K562 (cell line): ENCODE data around the gene CD34. TPM values are rescaled to one million over a fixed set of nuclear protein-coding genes. Genes with fewer than 3 reads are reported as not detected.

Experiments
- ATAC-seq: fragments of 200-7000 bp; cut with Tn5 transposase; 3 replicates; pipeline ENCODE4 v1.9.1; 2020; ENCODE audit warnings: moderate library complexity
- BruUV-seq: library from RNA; stranded (reverse); fragments of 400-500 nt; replicated peaks from 2 replicates; lab custom pipeline; 2021; lab: Mats Ljungman, UMichigan
- CTCF ChIA-PET: fragments of 300-600 bp; formaldehyde crosslinking; extraction: SDS; loops from one replicate; lab custom pipeline; 2021; ENCODE audit warnings: low intra/inter-chr PET ratio; lab: Yijun Ruan, JAX
- POLR2A ChIA-PET: fragments of 300-600, 350-650 bp; sonication (Branson Sonifier 250); formaldehyde crosslinking; extraction: SDS; loops from one replicate; lab custom pipeline; 2021; ENCODE audit warnings: antibody characterized with exemption, inconsistent platforms; lab: Yijun Ruan, JAX
- DNase-seq, 4 experiments: peaks; one replicate each; pipeline versions ENCODE4 v3.0.0 to v3.0.0-alpha.2; 2011 to 2018; ENCODE audit warnings: low spot score in 3 of 4, mixed read lengths in 3 of 4; ENCODE audit errors: extremely low read depth in 1 of 4
- FAIRE-seq: peaks from 2 replicates; lab custom pipeline; 2011; peaks lifted over from hg19 to GRCh38; lab: Jason Lieb, UNC
- H2AFZ ChIP-seq: 2 replicates; pipeline ENCODE4 v1.6.0; 2011; ENCODE audit warnings: low read depth, low read length, control low read depth, inconsistent platforms
- H3K27ac ChIP-seq: fragments of 200-600 bp; 3 replicates; pipeline ENCODE4 v1.8.0; 2011; ENCODE audit warnings: low read depth, mild to moderate bottlenecking, control low read depth, inconsistent platforms, low read length, moderate library complexity, mixed read lengths; ENCODE audit errors: extremely low read depth
- H3K27me3 ChIP-seq, 2 experiments: fragments of 300-600 bp in 1 of 2; 2 replicates in 1 of 2; 3 replicates in 1 of 2; pipeline versions ENCODE4 v1.6.0 to v1.8.0; 2011; ENCODE audit warnings: inconsistent platforms in 2 of 2, low read length in 2 of 2, mild to moderate bottlenecking in 1 of 2, mixed read lengths in 1 of 2, moderate library complexity in 1 of 2; ENCODE audit not compliant: control insufficient read depth in 2 of 2, insufficient read depth in 2 of 2
- H3K36me3 ChIP-seq: fragments of 300-600 bp; 3 replicates; pipeline ENCODE4 v1.8.0; 2011; ENCODE audit warnings: mild to moderate bottlenecking, low read length, inconsistent platforms; ENCODE audit not compliant: control insufficient read depth, insufficient read depth
- H3K4me1 ChIP-seq, 2 experiments: fragments of 200-600 bp in 1 of 2; replicated peaks in 1 of 2; 2 replicates in 1 of 2; 3 replicates in 1 of 2; pipeline versions ENCODE4 v1.5.1 to v1.8.0; 2011; ENCODE audit warnings: inconsistent platforms in 2 of 2, low read length in 2 of 2, mild to moderate bottlenecking in 1 of 2, mixed read lengths in 1 of 2, moderate library complexity in 1 of 2; ENCODE audit not compliant: control insufficient read depth in 2 of 2, insufficient read depth in 2 of 2
- H3K4me2 ChIP-seq: 2 replicates; pipeline ENCODE4 v1.6.1; 2011; ENCODE audit warnings: low read length, control low read depth, inconsistent platforms, mixed read lengths; ENCODE audit not compliant: insufficient read depth
- H3K4me3 ChIP-seq: fragments of 200-600 bp; sonication (generic), shearing (Covaris generic); 2 replicates; pipeline ENCODE4 v1.5.1; 2016; ENCODE audit warnings: control low read depth, inconsistent platforms
- H3K79me2 ChIP-seq: fragments of 200-600 bp; 3 replicates; pipeline ENCODE4 v1.8.0; 2011; ENCODE audit warnings: low read length, inconsistent platforms; ENCODE audit not compliant: control insufficient read depth, insufficient read depth
- H3K9ac ChIP-seq, 2 experiments: 2 replicates each; pipeline versions ENCODE4 v1.6.0 to v1.6.1; 2011; ENCODE audit warnings: low read depth in 2 of 2, low read length in 2 of 2, control low read depth in 1 of 2, inconsistent platforms in 1 of 2, mild to moderate bottlenecking in 1 of 2, mixed read lengths in 1 of 2; ENCODE audit not compliant: insufficient read depth in 1 of 2
- H3K9me1 ChIP-seq: one replicate; pipeline ENCODE4 v1.6.0; 2011; ENCODE audit warnings: inconsistent platforms, mild to moderate bottlenecking, low read length, moderate library complexity; ENCODE audit not compliant: control insufficient read depth, insufficient read depth
- H3K9me3 ChIP-seq: replicated peaks from 2 replicates; pipeline ENCODE4 v1.5.1; 2011; ENCODE audit warnings: low read depth, low read length, inconsistent platforms; ENCODE audit not compliant: control insufficient read depth, insufficient read depth
- H4K20me1 ChIP-seq: replicated peaks from 2 replicates; pipeline ENCODE4 v1.6.1; 2011; ENCODE audit warnings: low read length, inconsistent platforms, mixed read lengths; ENCODE audit not compliant: control insufficient read depth, insufficient read depth
- C11orf30 ChIP-seq: fragments of 450-650 bp; IDR thresholded peaks from 2 replicates; pipeline ENCODE4 v1.6.1; 2016; ENCODE audit warnings: low read depth, mild to moderate bottlenecking
- CEBPB ChIP-seq: fragments of 450-650 bp; IDR thresholded peaks from 2 replicates; pipeline ENCODE4 v1.6.1; 2016; ENCODE audit warnings: missing genetic modification characterization, missing compliant biosample characterization
- ERF ChIP-seq: fragments of 450-650 bp; formaldehyde crosslinking; IDR thresholded peaks from 2 replicates; pipeline ENCODE4 v1.4.0; 2020; ENCODE audit warnings: mild to moderate bottlenecking, mixed read lengths
- MYC ChIP-seq, 2 experiments: fragments of 250-450 bp in 1 of 2; sonication (Bioruptor Pico) in 1 of 2; IDR thresholded peaks; 2 replicates each; pipeline versions ENCODE4 v1.5.1 to v1.6.1; 2012 to 2021; ENCODE audit warnings: low read depth in 2 of 2, borderline replicate concordance in 1 of 2, improper control_type of control experiment in 1 of 2, low read length in 1 of 2, mild to moderate bottlenecking in 1 of 2, moderate library complexity in 1 of 2
- PCBP2 ChIP-seq: fragments of 200-400 bp; formaldehyde crosslinking; IDR thresholded peaks from 2 replicates; pipeline ENCODE4 v1.6.1; 2018; ENCODE audit warnings: low read length, low read depth, mild to moderate bottlenecking, moderate library complexity; ENCODE audit not compliant: poor library complexity, severe bottlenecking
- SMAD4 ChIP-seq: fragments of 250-450 bp; sonication (Bioruptor Pico); conservative IDR thresholded peaks from 2 replicates; pipeline ENCODE4 v1.8.0; 2021; ENCODE audit warnings: inconsistent platforms, mild to moderate bottlenecking, moderate library complexity
- SMARCC2 ChIP-seq: fragments of 450-650 bp; IDR thresholded peaks from 2 replicates; pipeline ENCODE4 v1.6.1; 2017; ENCODE audit warnings: antibody characterized with exemption, moderate library complexity, mild to moderate bottlenecking, low read depth
- STAT5A ChIP-seq: IDR thresholded peaks from 2 replicates; pipeline ENCODE4 v1.6.1; 2012; ENCODE audit warnings: low read length, inconsistent platforms, borderline replicate concordance
- ZNF124 ChIP-seq: sonication (generic); formaldehyde crosslinking; IDR thresholded peaks from 2 replicates; pipeline ENCODE4 v1.8.1; 2022; ENCODE audit warnings: missing genetic modification reagents
- WGBS: fragments of 100-300 bp; shearing (Covaris generic); methylation state at CpG from one replicate; pipeline ENCODE4 v1.1.6; 2016; ENCODE audit warnings: low coverage, mixed read lengths; ENCODE audit not compliant: insufficient coverage; ENCODE audit errors: missing lambda C conversion rate; 5-methylcytosine and 5-hydroxymethylcytosine counted together
- in situ Hi-C: fragments of 300-500 bp; cut with MboI; formaldehyde crosslinking; loops from 4 replicates; pipeline ENCODE4 v1.15.0; 2018; ENCODE audit warnings: inconsistent platforms, mixed read lengths
- intact Hi-C: fragments of 100-400 bp; cut with micrococcal nuclease; formaldehyde crosslinking; loops from 2 replicates; pipeline ENCODE4 v1.14.2; 2022
- polyA plus RNA-seq, 8 experiments: library from polyadenylated mRNA; depleted of rRNA in 4 of 8; stranded (reverse) in 5 of 8; unstranded in 3 of 8; fragments of >200 nt; fragmentation: Nextera tagmentation in 2 of 8; fragmentation: Illumina TruSeq in 1 of 8; extraction: Ambion mirVana in 2 of 8; extraction: Trizol in 1 of 8; gene quantifications; 2 replicates each; pipeline versions ENCODE4 v1.2.1 to v1.2.3, GENCODE V29; 2011 to 2014; ENCODE audit warnings: inconsistent platforms in 1 of 8, missing spikeins in 1 of 8
- total RNA-seq, 7 experiments: library from RNA; depleted of rRNA in 6 of 7; stranded (reverse); fragments of >200 nt in 6 of 7; fragmentation: Illumina TruSeq in 2 of 7; extraction: Trizol in 2 of 7; gene quantifications; 2 replicates each; pipeline versions ENCODE4 v1.2.1 to v1.2.3, GENCODE V29; 2011 to 2021; ENCODE audit warnings: low replicate concordance in 1 of 7
- TF ChIP-seq, protein P1 (sequence below), 3 experiments: IDR thresholded peaks in 2 of 3; conservative IDR thresholded peaks in 1 of 3; 2 replicates each; pipeline ENCODE4 v1.5.1; 2011 to 2012; ENCODE audit warnings: low read length in 3 of 3, mild to moderate bottlenecking in 3 of 3, control low read depth in 2 of 3, improper control_type of control experiment in 1 of 3, inconsistent platforms in 1 of 3, low read depth in 1 of 3, mixed read lengths in 1 of 3, moderate library complexity in 1 of 3; ENCODE audit not compliant: insufficient read depth in 2 of 3
- TF ChIP-seq, protein P2 (sequence below), 2 experiments: fragments of 450-650 bp in 1 of 2; sonication (generic) in 1 of 2; formaldehyde crosslinking in 1 of 2; IDR thresholded peaks in 1 of 2; conservative IDR thresholded peaks in 1 of 2; 2 replicates each; pipeline versions ENCODE4 v1.6.1 to v1.8.1; 2016 to 2023; ENCODE audit warnings: mild to moderate bottlenecking in 2 of 2, moderate library complexity in 2 of 2, inconsistent platforms in 1 of 2, missing genetic modification reagents in 1 of 2

CD34 gene
- total and polyA plus RNA-seq, 9 of the 15 experiments (the other 6 are each of a cell fraction or from before 2014, with no cell fraction given): not detected

DNA sequence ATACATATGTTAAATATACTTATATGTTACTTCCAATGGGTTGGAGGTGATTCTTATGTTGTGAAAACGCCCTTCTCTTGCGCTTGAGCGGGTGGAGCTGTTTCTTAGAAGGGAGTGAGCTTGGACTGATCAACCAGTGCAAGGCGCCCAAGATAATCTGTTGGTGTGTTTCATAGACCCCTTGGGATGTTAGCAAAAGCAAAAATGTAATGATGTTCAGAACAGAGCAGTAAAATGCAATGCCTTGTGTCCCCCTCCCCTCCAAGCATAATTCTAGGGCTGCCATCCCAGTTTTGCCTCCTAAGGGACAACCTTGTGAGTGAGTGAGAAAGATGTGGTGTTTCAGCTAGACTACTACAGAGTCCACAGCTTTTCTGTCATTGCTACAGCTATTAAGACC is 6.2 kb upstream of the CD34 start:
- in situ Hi-C loops (no loop called here), intact Hi-C loops (no loop called here)
- TF ChIP-seq SMARCC2 (no peak), C11orf30 (no peak)
- no peak overlapping the region for H3K27ac ChIP-seq
- 0 out of 2 replicates have a peak overlapping the region, but pooled peaks have one; percentile 7 for H2AFZ ChIP-seq
- no TSS peak for BruUV-seq
- no peak overlapping the region for H3K9ac ChIP-seq
- ATAC-seq (peak; percentile 71), DNase-seq (peak in 1 of 4 experiments; percentile 44), FAIRE-seq (no peak)
- no peak overlapping the region for H3K4me3 ChIP-seq
- peaks cover 0 to 6% of the 10 kb centered on the region in 2 experiments; a peak in 1 of 5 replicates for H3K4me1 ChIP-seq
- H3K27me3 ChIP-seq: 0 out of 5 replicates have a peak, but pooled peaks cover 0 to 4% of the 10 kb centered on the region in 2 experiments
- CTCF ChIA-PET: no interaction called here
- H4K20me1 ChIP-seq: no peaks in the 10 kb centered on the region
- H3K79me2 ChIP-seq: no peaks in the 10 kb centered on the region
- H3K36me3 ChIP-seq: no peaks in the 10 kb centered on the region
- POLR2A ChIA-PET: interaction anchor here (1.0 kb wide), 1 partner anchor 8 kb away, joined by 3 read pairs; no protein-coding TSS in a partner anchor
- H3K4me2 ChIP-seq: no peak overlapping the region
- no peaks in the 10 kb centered on the region for H3K9me1 ChIP-seq
- WGBS: 20% methylated on average over 4 of the region's 4 CpGs
- no peaks in the 10 kb centered on the region for H3K9me3 ChIP-seq

DNA sequence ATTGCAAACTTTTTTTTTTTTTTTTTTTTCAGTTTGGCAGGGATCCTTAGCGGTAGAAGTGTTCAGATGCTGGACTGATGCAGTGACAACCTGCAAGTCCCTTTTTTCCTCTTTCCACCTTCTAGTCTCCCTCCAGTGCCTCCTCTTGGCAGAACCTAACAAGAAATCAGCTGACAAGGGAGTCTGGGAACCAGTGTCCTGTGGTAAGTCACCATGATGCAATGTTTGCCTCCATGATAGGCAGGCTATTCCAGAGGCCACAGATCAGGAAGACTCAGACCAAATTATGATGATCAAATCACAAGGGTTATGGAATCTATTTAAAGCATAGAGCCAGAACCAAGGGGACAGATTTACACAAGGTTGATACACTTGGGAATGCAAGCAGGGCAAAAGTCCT is 3.0 kb upstream of the CD34 start:
- no peak overlapping the region for H3K9ac ChIP-seq
- in situ Hi-C loops (no loop called here), intact Hi-C loops (no loop called here)
- H3K9me1 ChIP-seq: no peaks in the 10 kb centered on the region
- no peaks in the 10 kb centered on the region for H3K79me2 ChIP-seq
- H4K20me1 ChIP-seq: no peaks in the 10 kb centered on the region
- ChIA-PET CTCF (no interaction called here), POLR2A (interaction anchor here (1.3 to 2.5 kb wide), 2 partner anchors 9 to 10 kb away, joined by 7 to 8 read pairs; no protein-coding TSS in a partner anchor)
- H3K9me3 ChIP-seq: no peaks in the 10 kb centered on the region
- FAIRE-seq (no peak), ATAC-seq (no peak; the same call in 2 of the 3 replicates), DNase-seq (no peak)
- WGBS: 9% methylated on average over 1 of the region's 1 CpG
- no peak overlapping the region for H3K4me3 ChIP-seq
- no peak overlapping the region for H3K27ac ChIP-seq
- no peak overlapping the region for H3K4me2 ChIP-seq
- H3K36me3 ChIP-seq: no peaks in the 10 kb centered on the region
- H3K27me3 ChIP-seq: 0 out of 5 replicates have a peak, but pooled peaks cover 2 to 12% of the 10 kb centered on the region in 2 experiments
- no peak overlapping the region for H2AFZ ChIP-seq
- peaks cover 6 to 7% of the 10 kb centered on the region in 2 experiments; a peak in 2 of 5 replicates for H3K4me1 ChIP-seq
- BruUV-seq: no TSS peak
- TF ChIP-seq CEBPB (tag): peak; percentile 46; the same call in 1 of the 2 replicates
- TF ChIP-seq STAT5A: no peak
- TF ChIP-seq MYC (IDR thresholded peaks at IDR 0.05; ENCODE audit: low read depth, low read length): no peak
- TF ChIP-seq MYC (CRISPR knock-in tag; IDR thresholded peaks at IDR 0.05; ENCODE audit: borderline replicate concordance, low read depth): no peak
- TF ChIP-seq ERF: no peak
- 0 out of 2 replicates have a peak, but pooled peaks have one; percentile 32 for TF ChIP-seq SMAD4 (CRISPR knock-in tag)
- no peak for TF ChIP-seq PCBP2
- TF ChIP-seq, protein P1, sequence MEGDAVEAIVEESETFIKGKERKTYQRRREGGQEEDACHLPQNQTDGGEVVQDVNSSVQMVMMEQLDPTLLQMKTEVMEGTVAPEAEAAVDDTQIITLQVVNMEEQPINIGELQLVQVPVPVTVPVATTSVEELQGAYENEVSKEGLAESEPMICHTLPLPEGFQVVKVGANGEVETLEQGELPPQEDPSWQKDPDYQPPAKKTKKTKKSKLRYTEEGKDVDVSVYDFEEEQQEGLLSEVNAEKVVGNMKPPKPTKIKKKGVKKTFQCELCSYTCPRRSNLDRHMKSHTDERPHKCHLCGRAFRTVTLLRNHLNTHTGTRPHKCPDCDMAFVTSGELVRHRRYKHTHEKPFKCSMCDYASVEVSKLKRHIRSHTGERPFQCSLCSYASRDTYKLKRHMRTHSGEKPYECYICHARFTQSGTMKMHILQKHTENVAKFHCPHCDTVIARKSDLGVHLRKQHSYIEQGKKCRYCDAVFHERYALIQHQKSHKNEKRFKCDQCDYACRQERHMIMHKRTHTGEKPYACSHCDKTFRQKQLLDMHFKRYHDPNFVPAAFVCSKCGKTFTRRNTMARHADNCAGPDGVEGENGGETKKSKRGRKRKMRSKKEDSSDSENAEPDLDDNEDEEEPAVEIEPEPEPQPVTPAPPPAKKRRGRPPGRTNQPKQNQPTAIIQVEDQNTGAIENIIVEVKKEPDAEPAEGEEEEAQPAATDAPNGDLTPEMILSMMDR (IDR thresholded peaks at IDR 0.05 in 2 of 3, conservative IDR thresholded peaks at IDR 0.05 in 1 of 3; ENCODE audit: insufficient read depth in 2 of 3, low read depth in 1 of 3, low read length in 3 of 3): no peak
- TF ChIP-seq ZNF124 (CRISPR knock-in tag): no peak
- TF ChIP-seq, protein P2, sequence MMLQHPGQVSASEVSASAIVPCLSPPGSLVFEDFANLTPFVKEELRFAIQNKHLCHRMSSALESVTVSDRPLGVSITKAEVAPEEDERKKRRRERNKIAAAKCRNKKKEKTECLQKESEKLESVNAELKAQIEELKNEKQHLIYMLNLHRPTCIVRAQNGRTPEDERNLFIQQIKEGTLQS (IDR thresholded peaks at IDR 0.05): peak; percentile 79
- TF ChIP-seq, protein P2 (CRISPR knock-in tag; conservative IDR thresholded peaks at IDR 0.05): no peak
